Kidney epithelial cell (primary cell): Measurements from ENCODE around the gene PHF2. TPM values are rescaled to one million over a fixed set of nuclear protein-coding genes. Genes with fewer than 3 reads are reported as not detected.
A peak's percentile ranks its signal among the peaks of the same experiment; 100 is the strongest.

Experiments
- DNase-seq: peaks from one replicate; pipeline ENCODE4 v3.0.0-alpha.2; 2010; ENCODE audit warnings: low read depth
- H3K27me3 ChIP-seq: 2 replicates; pipeline ENCODE4 v1.6.0; 2011; ENCODE audit warnings: low read length; ENCODE audit not compliant: control insufficient read depth, insufficient read depth
- H3K36me3 ChIP-seq: 2 replicates; pipeline ENCODE4 v1.5.1; 2011; ENCODE audit warnings: low read length; ENCODE audit not compliant: control insufficient read depth, insufficient read depth
- H3K4me3 ChIP-seq: 2 replicates; pipeline ENCODE4 v1.5.1; 2011; ENCODE audit warnings: low read depth, mild to moderate bottlenecking, control low read depth, low read length
- total RNA-seq: library from RNA; depleted of rRNA; stranded (reverse); fragments of >200 nt; gene quantifications from 2 replicates; pipeline ENCODE4 v1.2.3, GENCODE V29; 2015
- TF ChIP-seq, protein P1 (sequence below): IDR thresholded peaks from 2 replicates; pipeline ENCODE4 v1.5.1; 2011; ENCODE audit warnings: mild to moderate bottlenecking, moderate library complexity, low read length, control low read depth, inconsistent platforms; ENCODE audit not compliant: insufficient read depth, poor library complexity, severe bottlenecking

The PHF2 gene
- total RNA-seq, 1 donor from 2014 or later = 20.4 TPM

DNA sequence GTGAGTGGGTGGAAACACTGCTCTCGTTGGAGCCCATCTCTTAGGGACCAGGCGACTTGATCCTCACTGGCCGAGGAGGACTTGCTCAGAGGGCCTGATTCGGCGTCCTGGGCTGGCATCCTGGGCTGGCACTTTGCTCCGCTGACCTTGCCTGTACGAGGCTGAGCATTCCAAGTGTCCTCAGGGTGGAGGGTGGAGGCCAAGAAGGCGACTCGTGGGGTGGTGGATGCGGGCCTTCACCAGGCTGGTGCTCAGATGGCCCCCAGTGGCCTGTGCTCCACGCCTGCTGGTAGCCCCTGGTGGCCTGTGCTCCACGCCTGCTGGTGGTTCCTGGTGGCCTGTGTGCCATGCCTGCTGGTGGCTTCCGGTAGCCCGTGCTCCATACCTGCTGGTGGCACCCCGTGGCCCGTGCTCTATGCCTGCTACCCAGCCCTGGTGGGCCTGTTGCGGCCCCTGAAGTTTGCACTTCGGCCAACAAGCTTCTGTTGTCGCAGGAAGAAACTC lies 42.9 kb downstream of the PHF2 start:
- TF ChIP-seq, protein P1, sequence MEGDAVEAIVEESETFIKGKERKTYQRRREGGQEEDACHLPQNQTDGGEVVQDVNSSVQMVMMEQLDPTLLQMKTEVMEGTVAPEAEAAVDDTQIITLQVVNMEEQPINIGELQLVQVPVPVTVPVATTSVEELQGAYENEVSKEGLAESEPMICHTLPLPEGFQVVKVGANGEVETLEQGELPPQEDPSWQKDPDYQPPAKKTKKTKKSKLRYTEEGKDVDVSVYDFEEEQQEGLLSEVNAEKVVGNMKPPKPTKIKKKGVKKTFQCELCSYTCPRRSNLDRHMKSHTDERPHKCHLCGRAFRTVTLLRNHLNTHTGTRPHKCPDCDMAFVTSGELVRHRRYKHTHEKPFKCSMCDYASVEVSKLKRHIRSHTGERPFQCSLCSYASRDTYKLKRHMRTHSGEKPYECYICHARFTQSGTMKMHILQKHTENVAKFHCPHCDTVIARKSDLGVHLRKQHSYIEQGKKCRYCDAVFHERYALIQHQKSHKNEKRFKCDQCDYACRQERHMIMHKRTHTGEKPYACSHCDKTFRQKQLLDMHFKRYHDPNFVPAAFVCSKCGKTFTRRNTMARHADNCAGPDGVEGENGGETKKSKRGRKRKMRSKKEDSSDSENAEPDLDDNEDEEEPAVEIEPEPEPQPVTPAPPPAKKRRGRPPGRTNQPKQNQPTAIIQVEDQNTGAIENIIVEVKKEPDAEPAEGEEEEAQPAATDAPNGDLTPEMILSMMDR = no peak
- no peaks in the 10 kb centered on the region for H3K27me3 ChIP-seq
- DNase-seq = no peak
- no peaks in the 10 kb centered on the region for H3K36me3 ChIP-seq
- no peak overlapping the region for H3K4me3 ChIP-seq

DNA sequence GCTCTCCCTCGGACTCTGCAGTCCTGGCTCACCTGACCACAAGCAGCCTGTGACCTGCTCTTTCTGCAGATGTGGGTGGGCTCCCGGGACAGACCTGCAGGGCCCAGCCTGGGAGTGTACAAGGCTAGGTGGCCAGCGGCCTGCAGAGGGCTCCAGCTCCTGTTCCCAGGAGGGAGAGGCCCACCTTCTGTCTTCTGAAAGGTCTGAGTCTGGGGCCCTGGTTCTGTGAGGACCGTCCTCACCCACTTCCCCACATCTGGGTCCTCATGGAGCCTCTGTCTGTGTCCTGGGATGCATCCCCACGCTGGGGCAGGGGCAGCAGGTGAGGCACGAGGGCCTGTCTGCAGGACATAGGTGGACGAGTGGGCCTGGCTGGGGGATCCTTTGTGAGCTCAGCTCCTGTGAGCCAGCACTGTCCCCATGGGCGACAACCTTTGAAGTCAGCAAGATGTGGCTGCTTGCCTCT lies 43.7 kb downstream of the PHF2 start:
- Histone ChIP-seq H3K27me3 (no peaks in the 10 kb centered on the region), H3K36me3 (no peaks in the 10 kb centered on the region), H3K4me3 (no peak overlapping the region)
- no peak for DNase-seq
- TF ChIP-seq, protein P1 = peak; percentile 15

DNA sequence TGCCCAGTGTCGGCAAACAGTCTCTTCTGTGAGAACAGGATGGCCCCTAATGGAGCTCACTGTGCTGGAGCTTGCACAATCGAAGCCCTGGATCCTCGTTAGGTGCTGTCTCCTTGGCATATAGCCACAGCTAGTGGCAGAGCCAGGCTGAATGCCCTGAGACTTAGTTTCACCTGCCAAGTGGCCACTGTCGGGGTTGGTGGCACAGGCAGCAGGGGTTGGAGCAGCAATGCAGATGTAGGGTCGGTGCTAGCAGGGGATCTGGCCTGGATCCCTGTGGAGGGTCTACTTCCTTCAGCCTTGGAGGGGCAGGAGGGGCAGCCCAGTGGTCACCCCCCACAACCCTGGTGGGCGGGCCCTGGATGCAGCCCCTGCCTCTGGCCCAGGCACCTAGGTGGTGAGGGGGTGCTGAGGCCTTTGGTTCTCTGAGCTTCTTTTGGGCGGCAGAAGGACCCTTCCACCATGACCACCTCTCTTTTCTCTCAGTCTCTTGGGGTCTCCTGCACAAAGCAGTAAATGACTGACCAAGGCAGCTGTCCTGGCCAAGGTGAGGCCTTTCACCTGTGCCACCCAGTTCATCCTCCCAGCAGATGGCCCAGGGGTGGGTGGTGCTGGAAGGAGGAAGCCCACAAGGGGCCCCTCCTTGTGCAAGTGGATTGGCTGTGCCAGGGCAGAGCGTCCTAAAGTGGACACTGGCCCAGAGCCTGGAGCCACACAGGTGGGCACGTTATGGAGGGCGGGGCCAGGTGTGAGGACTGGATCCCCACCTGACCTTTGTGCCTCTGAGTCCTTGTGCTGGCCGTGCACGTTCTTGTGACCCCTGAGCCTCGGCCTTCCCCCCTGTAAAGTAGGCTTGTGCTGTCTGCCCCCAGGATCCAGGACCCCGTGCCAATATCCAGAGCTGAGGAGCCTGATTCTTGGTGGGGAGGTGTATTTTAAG lies 44.8 kb downstream of the PHF2 start:
- no peaks in the 10 kb centered on the region for H3K36me3 ChIP-seq
- TF ChIP-seq, protein P1 = no peak
- DNase-seq = no peak
- H3K27me3 ChIP-seq = no peaks in the 10 kb centered on the region
- H3K4me3 ChIP-seq = no peak overlapping the region

DNA sequence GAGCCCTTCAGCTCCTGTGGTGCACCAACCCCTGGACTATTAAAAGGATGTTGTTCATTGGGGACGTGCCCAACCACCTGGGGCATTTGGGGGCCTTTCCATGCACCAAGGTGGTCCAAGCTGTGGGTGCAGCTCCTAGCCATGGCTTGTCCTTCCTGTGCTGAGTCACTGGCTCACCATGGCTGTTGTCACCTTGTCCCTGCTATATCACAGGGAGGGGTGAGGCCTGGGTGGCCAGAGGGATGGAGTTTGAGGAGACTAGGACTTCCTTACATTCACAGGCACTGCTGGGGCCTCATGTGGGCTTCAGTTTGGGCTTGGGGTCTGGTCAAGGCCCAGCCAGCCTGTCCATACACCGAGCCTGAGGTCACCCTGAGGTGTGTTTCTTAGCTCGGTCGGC lies 45.5 kb downstream of the PHF2 start:
- TF ChIP-seq, protein P1 = no peak
- H3K4me3 ChIP-seq = no peak overlapping the region
- no peak for DNase-seq
- H3K27me3 ChIP-seq = no peaks in the 10 kb centered on the region
- H3K36me3 ChIP-seq = no peaks in the 10 kb centered on the region

DNA sequence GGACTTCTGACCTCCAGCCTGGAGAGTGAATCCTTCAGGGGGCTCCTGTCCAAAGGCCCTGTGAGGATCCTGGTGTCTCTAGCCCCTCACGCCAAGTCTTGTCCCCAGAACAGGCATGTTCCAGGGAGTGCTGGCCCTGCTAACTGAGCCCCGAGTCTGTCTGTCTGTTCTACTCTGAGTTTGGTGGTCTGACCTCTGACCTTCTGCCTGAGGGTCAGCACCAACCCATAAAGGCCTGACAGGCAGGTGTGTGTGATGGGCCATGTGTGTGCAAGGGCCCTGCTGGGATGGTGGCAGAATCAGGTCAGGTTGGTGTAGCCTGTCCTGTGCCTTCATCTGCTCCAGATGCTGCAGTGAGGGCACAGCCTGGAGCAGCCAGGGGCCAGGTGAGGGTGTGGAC lies 46.3 kb downstream of the PHF2 start:
- Histone ChIP-seq H3K4me3 (no peak overlapping the region), H3K27me3 (no peaks in the 10 kb centered on the region), H3K36me3 (no peaks in the 10 kb centered on the region)
- DNase-seq = no peak
- TF ChIP-seq, protein P1 = no peak
